Measurements from ENCODE around the gene ILKAP. TPM values are rescaled to one million over a fixed set of nuclear protein-coding genes. Genes with fewer than 3 reads are reported as not detected.

The ILKAP gene
- total RNA-seq, 1 experiment from 2014 or later, result 53.4 TPM

GRCh38 chr2:238187618-238188548 is 15.6 kb downstream of the ILKAP start (continued):
- TF ChIP-seq ZFX (IDR thresholded peaks at IDR 0.05) (no peak), RAD21 (IDR thresholded peaks at IDR 0.05; ENCODE audit: low read depth) (no peak), MAX (IDR thresholded peaks at IDR 0.05) (no peak), ZNF274 (IDR thresholded peaks at IDR 0.05; ENCODE audit: low read depth, low read length) (no peak), ELF1 (IDR thresholded peaks at IDR 0.05; ENCODE audit: borderline replicate concordance, low read depth) (no peak), EZH2phosphoT487 (IDR thresholded peaks at IDR 0.05; ENCODE audit: borderline replicate concordance) (no peak)

GRCh38 chr2:238183821-238184220 is 19.7 kb downstream of the ILKAP start:
- POLR2A ChIA-PET, result no interaction called here
- no peak overlapping the region for H3K4me2 ChIP-seq (ENCODE audit: low read length)
- no peak overlapping the region for H2AFZ ChIP-seq (ENCODE audit: low read depth, low read length, poor library complexity, severe bottlenecking)
- no peak overlapping the region for H3K4me3 ChIP-seq (replicated peaks in 1 of 2; ENCODE audit: low read depth in 1 of 2, low read length in 2 of 2)
- RAD21 ChIA-PET (ENCODE audit: low non-redundant PET in 1 of 2, low total read pairs in 2 of 2, uncharacterized antibody in 2 of 2, unreplicated experiment in 2 of 2), result no interaction called here
- no peak for ATAC-seq
- TF ChIP-seq ZNF274 (IDR thresholded peaks at IDR 0.05; ENCODE audit: low read depth, low read length) (no peak), RAD21 (IDR thresholded peaks at IDR 0.05; ENCODE audit: low read depth) (no peak), CEBPB (IDR thresholded peaks at IDR 0.05; ENCODE audit: low read depth) (no peak), SP1 (IDR thresholded peaks at IDR 0.05; ENCODE audit: low read depth) (no peak), POLR2AphosphoS5 (IDR thresholded peaks at IDR 0.05; ENCODE audit: low read depth, low read length) (no peak)
- H3K9me2 ChIP-seq (ENCODE audit: insufficient read depth), result no peaks in the 10 kb centered on the region
- no peaks in the 10 kb centered on the region for H3K9me3 ChIP-seq (ENCODE audit: control insufficient read depth in 1 of 2, insufficient read depth in 1 of 2, low read depth in 1 of 2, low read length in 2 of 2)
- peaks cover 69 to 88% of the 10 kb centered on the region in 2 experiments for H3K36me3 ChIP-seq (ENCODE audit: control insufficient read depth in 1 of 2, insufficient read depth in 2 of 2, low read length in 2 of 2)
- no peaks in the 10 kb centered on the region for H3K4me1 ChIP-seq (ENCODE audit: control insufficient read depth in 1 of 2, insufficient read depth in 2 of 2, low read length in 2 of 2)
- H3K27ac ChIP-seq (ENCODE audit: low read depth, low read length), result no peak overlapping the region
- H3K79me2 ChIP-seq (ENCODE audit: insufficient read depth, low read length), result peaks cover 5% of the 10 kb centered on the region; the same call in 1 of the 2 replicates
- H3K9ac ChIP-seq (ENCODE audit: low read length), result no peak overlapping the region
- no peaks in the 10 kb centered on the region for H3K27me3 ChIP-seq (ENCODE audit: insufficient read depth, low read length)
- CTCF ChIA-PET, result no interaction called here
- no peaks in the 10 kb centered on the region; the same call in 1 of the 2 replicates for H4K20me1 ChIP-seq (ENCODE audit: insufficient read depth)
- BruUV-seq (replicated peaks), result no TSS peak
- no peak for DNase-seq (ENCODE audit: low read depth, low spot score)
- intact Hi-C loops (cut with micrococcal nuclease), result no loop called here
